Astrocyte (in vitro differentiated cells and primary cell): ENCODE results near the gene PCDHGA7. TPM values are rescaled to one million over a fixed set of nuclear protein-coding genes. Genes with fewer than 3 reads are reported as not detected.
"Not testable (repeated sequence)": the region's sequence is repeated elsewhere in the genome, so short reads cannot be mapped to it uniquely, and the experiment has no call there.

ENCODE experiments used
- DNase-seq: peaks from one replicate; pipeline ENCODE4 v3.0.0-alpha.2; 2010; ENCODE audit warnings: low read depth
- FAIRE-seq: peaks from 2 replicates; lab custom pipeline; 2011; peaks lifted over from hg19 to GRCh38; lab: Jason Lieb, UNC
- H2AFZ ChIP-seq: 2 replicates; pipeline ENCODE4 v1.6.0; 2012; ENCODE audit warnings: low read depth, low read length, inconsistent platforms
- H3K27ac ChIP-seq: 2 replicates; pipeline ENCODE4 v1.5.1; 2011; ENCODE audit warnings: low read depth, low read length, inconsistent platforms
- H3K27me3 ChIP-seq: 2 replicates; pipeline ENCODE4 v1.6.0; 2011; ENCODE audit warnings: low read length, inconsistent platforms; ENCODE audit not compliant: insufficient read depth
- H3K36me3 ChIP-seq: 2 replicates; pipeline ENCODE4 v1.5.1; 2011; ENCODE audit warnings: low read length, inconsistent platforms; ENCODE audit not compliant: insufficient read depth
- H3K4me1 ChIP-seq: 2 replicates; pipeline ENCODE4 v1.5.1; 2011; ENCODE audit warnings: low read length, inconsistent platforms; ENCODE audit not compliant: insufficient read depth
- H3K4me2 ChIP-seq: 2 replicates; pipeline ENCODE4 v1.6.0; 2012; ENCODE audit warnings: low read length, inconsistent platforms
- H3K4me3 ChIP-seq: 2 replicates; pipeline ENCODE4 v1.5.1; 2011; ENCODE audit warnings: low read depth, mild to moderate bottlenecking, low read length, inconsistent platforms; ENCODE audit not compliant: insufficient read depth
- H3K79me2 ChIP-seq: 2 replicates; pipeline ENCODE4 v1.6.0; 2012; ENCODE audit warnings: mild to moderate bottlenecking, low read length, inconsistent platforms; ENCODE audit not compliant: insufficient read depth
- H3K9ac ChIP-seq: 2 replicates; pipeline ENCODE4 v1.6.0; 2012; ENCODE audit warnings: mild to moderate bottlenecking, low read length, inconsistent platforms
- H3K9me3 ChIP-seq: 2 replicates; pipeline ENCODE4 v1.5.1; 2012; ENCODE audit warnings: low read depth, mild to moderate bottlenecking, low read length, inconsistent platforms; ENCODE audit not compliant: insufficient read depth
- H4K20me1 ChIP-seq: 2 replicates; pipeline ENCODE4 v1.6.0; 2012; ENCODE audit warnings: low read length, inconsistent platforms; ENCODE audit not compliant: insufficient read depth
- H3K27ac Mint-ChIP-seq: one replicate; pipeline ENCODE4 v1.8.0; 2021; ENCODE audit warnings: mild to moderate bottlenecking, mixed read lengths; ENCODE audit not compliant: unreplicated experiment
- H3K27me3 Mint-ChIP-seq: one replicate; pipeline ENCODE4 v1.8.0; 2021; ENCODE audit warnings: low read depth, mixed read lengths; ENCODE audit not compliant: unreplicated experiment
- H3K36me3 Mint-ChIP-seq: one replicate; pipeline ENCODE4 v1.8.0; 2021; ENCODE audit warnings: low read depth, mixed read lengths; ENCODE audit not compliant: unreplicated experiment
- H3K4me1 Mint-ChIP-seq: one replicate; pipeline ENCODE4 v1.8.0; 2021; ENCODE audit warnings: low read depth, mixed read lengths; ENCODE audit not compliant: unreplicated experiment
- H3K4me3 Mint-ChIP-seq: one replicate; pipeline ENCODE4 v1.8.0; 2021; ENCODE audit warnings: mild to moderate bottlenecking, moderate library complexity, mixed read lengths; ENCODE audit not compliant: unreplicated experiment
- H3K9me3 Mint-ChIP-seq: one replicate; pipeline ENCODE4 v1.8.0; 2021; ENCODE audit warnings: mild to moderate bottlenecking, mixed read lengths; ENCODE audit not compliant: unreplicated experiment
- CTCF ChIP-seq: IDR thresholded peaks from 2 replicates; pipeline ENCODE4 v1.5.1; 2011; ENCODE audit warnings: low read depth, mild to moderate bottlenecking, inconsistent platforms, low read length, moderate library complexity; ENCODE audit not compliant: insufficient read depth
- EZH2 ChIP-seq: IDR thresholded peaks from 2 replicates; pipeline ENCODE4 v1.6.1; 2012; ENCODE audit warnings: mild to moderate bottlenecking, low read length, inconsistent platforms; ENCODE audit not compliant: insufficient read depth
- total RNA-seq: library from RNA; stranded (reverse); gene quantifications from 2 replicates; pipeline ENCODE4 v1.2.1, GENCODE V29; 2021

The PCDHGA7 gene
- total RNA-seq, 1 donor from 2014 or later = 0.57 TPM

GRCh38 chr5:141384471-141385267, 2.1 kb downstream of the PCDHGA7 start:
- peaks cover 19% of the 10 kb centered on the region for H3K9me3 Mint-ChIP-seq
- peaks cover 8% of the 10 kb centered on the region for H3K36me3 Mint-ChIP-seq

DNA sequence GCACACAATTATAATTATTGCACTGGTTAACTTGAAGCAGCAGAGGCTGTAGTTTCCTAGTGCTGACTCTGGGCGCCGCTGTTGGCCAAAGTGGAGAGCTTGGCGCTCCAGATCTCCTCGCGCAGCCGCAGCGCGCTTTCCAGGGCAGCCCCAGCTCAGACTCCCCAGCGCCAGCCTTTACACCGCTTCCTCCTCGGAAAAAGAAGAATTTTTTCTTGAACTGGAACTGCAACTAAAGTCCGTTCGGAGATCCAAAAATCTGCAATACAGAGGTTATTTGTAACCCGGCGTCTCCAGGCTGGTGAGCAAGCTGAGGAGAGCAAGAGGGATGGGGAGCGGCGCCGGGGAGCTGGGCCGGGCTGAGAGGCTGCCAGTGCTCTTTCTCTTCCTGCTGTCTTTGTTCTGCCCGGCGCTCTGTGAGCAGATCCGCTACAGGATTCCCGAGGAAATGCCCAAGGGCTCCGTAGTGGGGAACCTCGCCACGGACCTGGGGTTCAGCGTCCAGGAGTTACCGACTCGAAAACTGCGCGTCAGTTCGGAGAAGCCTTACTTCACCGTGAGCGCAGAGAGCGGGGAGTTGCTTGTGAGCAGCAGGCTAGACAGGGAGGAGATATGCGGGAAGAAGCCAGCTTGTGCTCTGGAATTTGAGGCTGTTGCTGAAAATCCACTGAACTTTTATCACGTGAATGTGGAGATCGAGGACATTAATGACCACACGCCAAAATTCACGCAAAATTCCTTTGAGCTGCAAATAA, 5.2 kb downstream of the PCDHGA7 start, which contains the start of gene PCDHGB4:
Gene PCDHGB4 (plus strand): TSS at position 142 of the 755 bp plus-strand sequence. CDS start 187 bp downstream, at position 329.
- peaks cover 31% of the 10 kb centered on the region for H3K9me3 Mint-ChIP-seq
- Histone ChIP-seq H3K4me3 (peak within 1 kb of the TSS; percentile 44), H3K4me2 (peak within 1 kb of the TSS; percentile 60), H3K9me3 (peaks cover 50% of the 10 kb centered on the region)
- H3K4me3 Mint-ChIP-seq = peak within 1 kb of the TSS; percentile 81
- H3K27me3 ChIP-seq, H3K9ac ChIP-seq, H3K27ac Mint-ChIP-seq, H2AFZ ChIP-seq, H3K4me1 ChIP-seq, H3K27me3 Mint-ChIP-seq, H3K36me3 ChIP-seq, H3K27ac ChIP-seq, H3K79me2 ChIP-seq, H4K20me1 ChIP-seq, H3K4me1 Mint-ChIP-seq: not testable (repeated sequence)
- H3K36me3 Mint-ChIP-seq = peaks cover 16% of the 10 kb centered on the region
- FAIRE-seq (peak; percentile 79), DNase-seq (peak; percentile 14)
- TF ChIP-seq CTCF = peak; percentile 35

More at GRCh38 chr5:141384471-141385267, 2.1 kb downstream of the PCDHGA7 start:
- no peak overlapping the region for H3K27ac ChIP-seq
- no peak overlapping the region for H3K4me2 ChIP-seq
- Mint-ChIP-seq H3K27me3 (no peaks in the 10 kb centered on the region), H3K27ac (no peak overlapping the region), H3K4me3 (no peak overlapping the region), H3K4me1 (no peaks in the 10 kb centered on the region)
- no peak overlapping the region for H3K4me3 ChIP-seq
- no peaks in the 10 kb centered on the region for H3K36me3 ChIP-seq
- H3K4me1 ChIP-seq = no peaks in the 10 kb centered on the region
- H3K9ac ChIP-seq = no peak overlapping the region
- no peaks in the 10 kb centered on the region for H4K20me1 ChIP-seq
- DNase-seq = no peak
- H3K27me3 ChIP-seq = no peaks in the 10 kb centered on the region
- peaks cover 41% of the 10 kb centered on the region for H3K9me3 ChIP-seq
- no peaks in the 10 kb centered on the region for H3K79me2 ChIP-seq
- no peak overlapping the region for H2AFZ ChIP-seq
- TF ChIP-seq CTCF = no peak
- no peak for FAIRE-seq

DNA sequence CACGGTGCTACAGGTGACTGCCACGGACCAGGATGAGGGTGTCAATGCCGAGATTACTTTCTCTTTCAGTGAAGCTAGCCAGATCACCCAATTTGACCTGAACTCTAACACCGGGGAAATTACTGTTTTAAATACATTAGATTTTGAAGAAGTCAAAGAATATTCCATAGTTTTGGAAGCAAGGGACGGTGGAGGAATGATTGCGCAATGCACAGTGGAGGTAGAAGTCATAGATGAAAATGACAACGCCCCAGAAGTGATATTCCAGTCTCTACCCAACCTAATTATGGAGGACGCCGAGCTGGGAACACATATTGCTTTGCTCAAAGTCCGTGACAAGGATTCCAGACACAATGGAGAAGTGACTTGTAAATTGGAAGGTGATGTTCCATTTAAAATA, 6.1 kb downstream of the PCDHGA7 start:
- Histone ChIP-seq H3K27ac (no peak overlapping the region), H3K9me3 (peaks cover 49% of the 10 kb centered on the region), H4K20me1 (no peaks in the 10 kb centered on the region), H3K9ac (no peak overlapping the region), H3K4me1 (no peaks in the 10 kb centered on the region), H2AFZ (no peak overlapping the region), H3K4me2 (no peak overlapping the region), H3K4me3 (peak overlapping the region; percentile 31), H3K27me3 (no peaks in the 10 kb centered on the region), H3K79me2 (no peaks in the 10 kb centered on the region), H3K36me3 (no peaks in the 10 kb centered on the region)
- DNase-seq (no peak), FAIRE-seq (no peak)
- Mint-ChIP-seq H3K27ac (no peak overlapping the region), H3K27me3 (no peaks in the 10 kb centered on the region), H3K9me3 (peaks cover 38% of the 10 kb centered on the region), H3K4me3 (peak overlapping the region; percentile 2), H3K36me3 (peaks cover 20% of the 10 kb centered on the region), H3K4me1 (peaks cover 1% of the 10 kb centered on the region)
- TF ChIP-seq EZH2 = no peak
